Measurements from ENCODE around the gene NBAS.

DNA sequence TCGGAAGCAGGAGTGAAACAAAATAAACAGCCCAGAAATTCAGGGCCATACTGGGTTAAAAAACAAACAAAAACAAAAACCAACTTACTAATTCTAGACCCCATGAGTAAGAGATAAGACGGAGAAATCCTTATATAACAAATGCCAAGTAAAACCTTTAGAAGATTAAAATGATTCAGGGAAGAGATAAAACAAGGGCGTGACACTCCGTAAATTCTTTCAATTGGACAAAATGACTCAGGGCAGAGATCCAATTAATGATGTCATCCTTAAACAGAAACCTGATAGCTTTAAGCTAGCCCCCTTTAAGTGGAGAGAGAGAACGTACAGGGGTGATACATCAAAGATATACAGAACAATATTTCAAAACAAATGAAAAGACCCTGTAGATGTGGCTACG lies 317.4 kb downstream of the NBAS start:
- TF ChIP-seq, protein P1, sequence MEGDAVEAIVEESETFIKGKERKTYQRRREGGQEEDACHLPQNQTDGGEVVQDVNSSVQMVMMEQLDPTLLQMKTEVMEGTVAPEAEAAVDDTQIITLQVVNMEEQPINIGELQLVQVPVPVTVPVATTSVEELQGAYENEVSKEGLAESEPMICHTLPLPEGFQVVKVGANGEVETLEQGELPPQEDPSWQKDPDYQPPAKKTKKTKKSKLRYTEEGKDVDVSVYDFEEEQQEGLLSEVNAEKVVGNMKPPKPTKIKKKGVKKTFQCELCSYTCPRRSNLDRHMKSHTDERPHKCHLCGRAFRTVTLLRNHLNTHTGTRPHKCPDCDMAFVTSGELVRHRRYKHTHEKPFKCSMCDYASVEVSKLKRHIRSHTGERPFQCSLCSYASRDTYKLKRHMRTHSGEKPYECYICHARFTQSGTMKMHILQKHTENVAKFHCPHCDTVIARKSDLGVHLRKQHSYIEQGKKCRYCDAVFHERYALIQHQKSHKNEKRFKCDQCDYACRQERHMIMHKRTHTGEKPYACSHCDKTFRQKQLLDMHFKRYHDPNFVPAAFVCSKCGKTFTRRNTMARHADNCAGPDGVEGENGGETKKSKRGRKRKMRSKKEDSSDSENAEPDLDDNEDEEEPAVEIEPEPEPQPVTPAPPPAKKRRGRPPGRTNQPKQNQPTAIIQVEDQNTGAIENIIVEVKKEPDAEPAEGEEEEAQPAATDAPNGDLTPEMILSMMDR (conservative IDR thresholded peaks at IDR 0.05; ENCODE audit: low read depth, low read length), result no peak
- TF ChIP-seq MAZ (IDR thresholded peaks at IDR 0.05; ENCODE audit: borderline replicate concordance, low read depth, low read length), result no peak
- no peak for TF ChIP-seq POLR2A (IDR thresholded peaks at IDR 0.05; ENCODE audit: low read depth, low read length)
- no peak for TF ChIP-seq SMC3 (IDR thresholded peaks at IDR 0.05; ENCODE audit: low read depth, low read length)
- no peak for TF ChIP-seq RAD21 (IDR thresholded peaks at IDR 0.05; ENCODE audit: low read length)
- no peak for TF ChIP-seq RFX5 (IDR thresholded peaks at IDR 0.05; ENCODE audit: low read depth, low read length)
- TF ChIP-seq CEBPB (IDR thresholded peaks at IDR 0.05; ENCODE audit: low read depth, low read length), result no peak
- no peak for TF ChIP-seq CHD1 (IDR thresholded peaks at IDR 0.05; ENCODE audit: low read depth, low read length)
- no peak for TF ChIP-seq FOS (IDR thresholded peaks at IDR 0.05; ENCODE audit: low read depth, low read length)
- no peak for TF ChIP-seq MAFK (IDR thresholded peaks at IDR 0.05; ENCODE audit: low read depth, low read length)

Measured in IMR-90 (cell line).